Astrocyte (in vitro differentiated cells and primary cell): Measurements from ENCODE around the gene VIPAS39. TPM values are rescaled to one million over a fixed set of nuclear protein-coding genes. Genes with fewer than 3 reads are reported as not detected.

Experiments
- DNase-seq: peaks from one replicate; pipeline ENCODE4 v3.0.0-alpha.2; 2010; ENCODE audit warnings: low read depth
- FAIRE-seq: peaks from 2 replicates; lab custom pipeline; 2011; peaks lifted over from hg19 to GRCh38; lab: Jason Lieb, UNC
- H2AFZ ChIP-seq: 2 replicates; pipeline ENCODE4 v1.6.0; 2012; ENCODE audit warnings: low read depth, low read length, inconsistent platforms
- H3K27ac ChIP-seq: 2 replicates; pipeline ENCODE4 v1.5.1; 2011; ENCODE audit warnings: low read depth, low read length, inconsistent platforms
- H3K27me3 ChIP-seq: 2 replicates; pipeline ENCODE4 v1.6.0; 2011; ENCODE audit warnings: low read length, inconsistent platforms; ENCODE audit not compliant: insufficient read depth
- H3K36me3 ChIP-seq: 2 replicates; pipeline ENCODE4 v1.5.1; 2011; ENCODE audit warnings: low read length, inconsistent platforms; ENCODE audit not compliant: insufficient read depth
- H3K4me1 ChIP-seq: 2 replicates; pipeline ENCODE4 v1.5.1; 2011; ENCODE audit warnings: low read length, inconsistent platforms; ENCODE audit not compliant: insufficient read depth
- H3K4me2 ChIP-seq: 2 replicates; pipeline ENCODE4 v1.6.0; 2012; ENCODE audit warnings: low read length, inconsistent platforms
- H3K4me3 ChIP-seq: 2 replicates; pipeline ENCODE4 v1.5.1; 2011; ENCODE audit warnings: low read depth, mild to moderate bottlenecking, low read length, inconsistent platforms; ENCODE audit not compliant: insufficient read depth
- H3K79me2 ChIP-seq: 2 replicates; pipeline ENCODE4 v1.6.0; 2012; ENCODE audit warnings: mild to moderate bottlenecking, low read length, inconsistent platforms; ENCODE audit not compliant: insufficient read depth
- H3K9ac ChIP-seq: 2 replicates; pipeline ENCODE4 v1.6.0; 2012; ENCODE audit warnings: mild to moderate bottlenecking, low read length, inconsistent platforms
- H3K9me3 ChIP-seq: 2 replicates; pipeline ENCODE4 v1.5.1; 2012; ENCODE audit warnings: low read depth, mild to moderate bottlenecking, low read length, inconsistent platforms; ENCODE audit not compliant: insufficient read depth
- H4K20me1 ChIP-seq: 2 replicates; pipeline ENCODE4 v1.6.0; 2012; ENCODE audit warnings: low read length, inconsistent platforms; ENCODE audit not compliant: insufficient read depth
- H3K27ac Mint-ChIP-seq: one replicate; pipeline ENCODE4 v1.8.0; 2021; ENCODE audit warnings: mild to moderate bottlenecking, mixed read lengths; ENCODE audit not compliant: unreplicated experiment
- H3K27me3 Mint-ChIP-seq: one replicate; pipeline ENCODE4 v1.8.0; 2021; ENCODE audit warnings: low read depth, mixed read lengths; ENCODE audit not compliant: unreplicated experiment
- H3K36me3 Mint-ChIP-seq: one replicate; pipeline ENCODE4 v1.8.0; 2021; ENCODE audit warnings: low read depth, mixed read lengths; ENCODE audit not compliant: unreplicated experiment
- H3K4me1 Mint-ChIP-seq: one replicate; pipeline ENCODE4 v1.8.0; 2021; ENCODE audit warnings: low read depth, mixed read lengths; ENCODE audit not compliant: unreplicated experiment
- H3K4me3 Mint-ChIP-seq: one replicate; pipeline ENCODE4 v1.8.0; 2021; ENCODE audit warnings: mild to moderate bottlenecking, moderate library complexity, mixed read lengths; ENCODE audit not compliant: unreplicated experiment
- H3K9me3 Mint-ChIP-seq: one replicate; pipeline ENCODE4 v1.8.0; 2021; ENCODE audit warnings: mild to moderate bottlenecking, mixed read lengths; ENCODE audit not compliant: unreplicated experiment
- CTCF ChIP-seq: IDR thresholded peaks from 2 replicates; pipeline ENCODE4 v1.5.1; 2011; ENCODE audit warnings: low read depth, mild to moderate bottlenecking, inconsistent platforms, low read length, moderate library complexity; ENCODE audit not compliant: insufficient read depth
- EZH2 ChIP-seq: IDR thresholded peaks from 2 replicates; pipeline ENCODE4 v1.6.1; 2012; ENCODE audit warnings: mild to moderate bottlenecking, low read length, inconsistent platforms; ENCODE audit not compliant: insufficient read depth
- total RNA-seq: library from RNA; stranded (reverse); gene quantifications from 2 replicates; pipeline ENCODE4 v1.2.1, GENCODE V29; 2021

VIPAS39 gene
- total RNA-seq, 1 donor from 2014 or later: 22.9 TPM

GRCh38 chr14:77436042-77436441 is 21.4 kb downstream of the VIPAS39 start:
- H3K9ac ChIP-seq: no peak overlapping the region
- peaks cover 8% of the 10 kb centered on the region for H3K4me1 Mint-ChIP-seq
- TF ChIP-seq EZH2 (no peak), CTCF (no peak)
- H3K27me3 Mint-ChIP-seq: no peaks in the 10 kb centered on the region
- H3K4me2 ChIP-seq: no peak overlapping the region
- H3K79me2 ChIP-seq: no peaks in the 10 kb centered on the region
- no peak overlapping the region for H3K27ac ChIP-seq
- DNase-seq: no peak
- H3K36me3 ChIP-seq: peaks cover 35% of the 10 kb centered on the region
- no peaks in the 10 kb centered on the region for H3K9me3 Mint-ChIP-seq
- no peak overlapping the region for H2AFZ ChIP-seq
- no peak for FAIRE-seq
- H3K4me3 Mint-ChIP-seq: no peak overlapping the region
- H4K20me1 ChIP-seq: no peaks in the 10 kb centered on the region
- no peaks in the 10 kb centered on the region for H3K9me3 ChIP-seq
- no peak overlapping the region for H3K4me3 ChIP-seq
- H3K27ac Mint-ChIP-seq: no peak overlapping the region
- no peaks in the 10 kb centered on the region for H3K27me3 ChIP-seq
- peaks cover 21% of the 10 kb centered on the region for H3K36me3 Mint-ChIP-seq
- no peaks in the 10 kb centered on the region for H3K4me1 ChIP-seq

GRCh38 chr14:77426396-77426795 is 31.0 kb downstream of the VIPAS39 start:
- Histone ChIP-seq H3K36me3 (peaks cover 48% of the 10 kb centered on the region), H3K27ac (no peak overlapping the region), H3K4me2 (no peak overlapping the region), H3K4me3 (no peak overlapping the region), H3K4me1 (no peaks in the 10 kb centered on the region), H3K79me2 (no peaks in the 10 kb centered on the region), H2AFZ (no peak overlapping the region), H3K9me3 (no peaks in the 10 kb centered on the region), H4K20me1 (no peaks in the 10 kb centered on the region), H3K27me3 (no peaks in the 10 kb centered on the region), H3K9ac (no peak overlapping the region)
- TF ChIP-seq EZH2: no peak
- no peak for TF ChIP-seq CTCF
- peaks cover 35% of the 10 kb centered on the region for H3K36me3 Mint-ChIP-seq
- H3K4me3 Mint-ChIP-seq: no peak overlapping the region
- H3K27me3 Mint-ChIP-seq: no peaks in the 10 kb centered on the region
- DNase-seq (no peak), FAIRE-seq (no peak)
- peaks cover 5% of the 10 kb centered on the region for H3K9me3 Mint-ChIP-seq
- H3K27ac Mint-ChIP-seq: no peak overlapping the region
- H3K4me1 Mint-ChIP-seq: peaks cover 6% of the 10 kb centered on the region

- no peak for TF ChIP-seq EZH2
- no peak for TF ChIP-seq CTCF
- Histone ChIP-seq H2AFZ (no peak overlapping the region), H4K20me1 (no peaks in the 10 kb centered on the region), H3K79me2 (no peaks in the 10 kb centered on the region), H3K9ac (no peak overlapping the region), H3K4me1 (no peaks in the 10 kb centered on the region), H3K27me3 (no peaks in the 10 kb centered on the region), H3K9me3 (no peaks in the 10 kb centered on the region), H3K4me2 (no peak overlapping the region), H3K36me3 (peaks cover 46% of the 10 kb centered on the region), H3K4me3 (no peak overlapping the region), H3K27ac (no peak overlapping the region)
- DNase-seq (no peak), FAIRE-seq (no peak)
- Mint-ChIP-seq H3K36me3 (peaks cover 39% of the 10 kb centered on the region), H3K4me1 (peaks cover 6% of the 10 kb centered on the region), H3K27me3 (no peaks in the 10 kb centered on the region), H3K9me3 (peaks cover 12% of the 10 kb centered on the region), H3K27ac (no peak overlapping the region), H3K4me3 (no peak overlapping the region)
These were observed 32.5 kb downstream of the VIPAS39 start for GRCh38 chr14:77424862-77425261.
